H9 (cell line): Measurements from ENCODE around the gene FBXO17. TPM values are rescaled to one million over a fixed set of nuclear protein-coding genes. Genes with fewer than 3 reads are reported as not detected.

ENCODE experiments used
- DNase-seq: peaks from one replicate; pipeline ENCODE4 v3.0.0-alpha.2; 2017
- H2AFZ ChIP-seq: one replicate; pipeline ENCODE4 v1.6.1; 2013; ENCODE audit warnings: mild to moderate bottlenecking, low read length, control low read depth, moderate library complexity
- H2AK5ac ChIP-seq: 2 replicates; pipeline ENCODE4 v1.6.1; 2013; ENCODE audit warnings: low read length, control low read depth, mixed read lengths; ENCODE audit not compliant: insufficient read length
- H2BK120ac ChIP-seq: one replicate; pipeline ENCODE4 v1.6.1; 2013; ENCODE audit warnings: low read depth, mild to moderate bottlenecking, low read length, control low read depth, inconsistent platforms; ENCODE audit not compliant: poor library complexity, severe bottlenecking
- H2BK12ac ChIP-seq: 2 replicates; pipeline ENCODE4 v1.6.1; 2013; ENCODE audit warnings: low read length, control low read depth, mixed read lengths, low read depth; ENCODE audit not compliant: insufficient read length
- H2BK15ac ChIP-seq: 2 replicates; pipeline ENCODE4 v1.6.1; 2013; ENCODE audit warnings: low read depth, low read length, control low read depth
- H2BK20ac ChIP-seq: one replicate; pipeline ENCODE4 v1.6.1; 2013; ENCODE audit warnings: low read depth, mild to moderate bottlenecking, low read length, control low read depth, inconsistent platforms; ENCODE audit not compliant: poor library complexity, severe bottlenecking
- H2BK5ac ChIP-seq: 2 replicates; pipeline ENCODE4 v1.6.1; 2013; ENCODE audit warnings: low read length, control low read depth, mixed read lengths; ENCODE audit not compliant: insufficient read length
- H3K14ac ChIP-seq: 2 replicates; pipeline ENCODE4 v1.6.1; 2013; ENCODE audit warnings: low read length, control low read depth; ENCODE audit not compliant: insufficient read depth
- H3K18ac ChIP-seq: 2 replicates; pipeline ENCODE4 v1.6.1; 2013; ENCODE audit warnings: low read depth, mild to moderate bottlenecking, mixed read lengths, low read length, control low read depth; ENCODE audit not compliant: insufficient read length
- H3K23ac ChIP-seq: 2 replicates; pipeline ENCODE4 v1.6.1; 2013; ENCODE audit warnings: low read length, control low read depth, mixed read lengths, low read depth; ENCODE audit not compliant: insufficient read length
- H3K23me2 ChIP-seq: 2 replicates; pipeline ENCODE4 v1.6.1; 2013; ENCODE audit warnings: low read depth, mild to moderate bottlenecking, mixed read lengths, low read length, control low read depth; ENCODE audit not compliant: insufficient read length, poor library complexity, severe bottlenecking
- H3K27ac ChIP-seq: 2 replicates; pipeline ENCODE4 v1.5.1; 2013; ENCODE audit warnings: low read length, control low read depth, mixed read lengths, low read depth; ENCODE audit not compliant: insufficient read length
- H3K27me3 ChIP-seq: 2 replicates; pipeline ENCODE4 v1.6.1; 2013; ENCODE audit warnings: low read length, control low read depth, inconsistent platforms; ENCODE audit not compliant: insufficient read depth
- H3K4ac ChIP-seq: 2 replicates; pipeline ENCODE4 v1.6.1; 2013; ENCODE audit warnings: low read depth, mild to moderate bottlenecking, control low read depth, inconsistent platforms, low read length, moderate library complexity
- H3K4me1 ChIP-seq: 2 replicates; pipeline ENCODE4 v1.6.1; 2013; ENCODE audit warnings: low read length, control low read depth, inconsistent platforms; ENCODE audit not compliant: insufficient read depth
- H3K4me2 ChIP-seq: 2 replicates; pipeline ENCODE4 v1.6.1; 2013; ENCODE audit warnings: low read length, control low read depth, mixed read lengths; ENCODE audit not compliant: insufficient read length, insufficient read depth
- H3K56ac ChIP-seq: 2 replicates; pipeline ENCODE4 v1.6.1; 2013; ENCODE audit warnings: low read depth, mild to moderate bottlenecking, mixed read lengths, low read length, control low read depth; ENCODE audit not compliant: insufficient read length
- H3K79me1 ChIP-seq: 2 replicates; pipeline ENCODE4 v1.6.1; 2013; ENCODE audit warnings: low read depth, mild to moderate bottlenecking, moderate library complexity, low read length, control low read depth, inconsistent platforms; ENCODE audit not compliant: insufficient read depth, poor library complexity, severe bottlenecking
- H3K79me2 ChIP-seq: 2 replicates; pipeline ENCODE4 v1.6.1; 2013; ENCODE audit warnings: low read length, control low read depth, inconsistent platforms; ENCODE audit not compliant: insufficient read depth
- H3K9ac ChIP-seq: 2 replicates; pipeline ENCODE4 v1.6.1; 2013; ENCODE audit warnings: low read length, control low read depth, mixed read lengths; ENCODE audit not compliant: insufficient read length; ENCODE audit errors: extremely low read depth
- H3K9me3 ChIP-seq: one replicate; pipeline ENCODE4 v1.6.1; 2013; ENCODE audit warnings: low read depth, low read length, inconsistent platforms; ENCODE audit not compliant: control insufficient read depth
- H3T11ph ChIP-seq: one replicate; pipeline ENCODE4 v1.6.1; 2013; ENCODE audit warnings: mild to moderate bottlenecking, low read length, control low read depth, inconsistent platforms
- H4K20me1 ChIP-seq: one replicate; pipeline ENCODE4 v1.6.1; 2013; ENCODE audit not compliant: control insufficient read depth, insufficient read length, insufficient read depth
- H4K5ac ChIP-seq: 2 replicates; pipeline ENCODE4 v1.6.1; 2013; ENCODE audit warnings: low read depth, mild to moderate bottlenecking, mixed read lengths, low read length, control low read depth; ENCODE audit not compliant: insufficient read length
- H4K8ac ChIP-seq: replicated peaks from 2 replicates; pipeline ENCODE4 v1.6.1; 2013; ENCODE audit warnings: low read length, control low read depth, mixed read lengths, low read depth; ENCODE audit not compliant: insufficient read length
- H4K91ac ChIP-seq: 2 replicates; pipeline ENCODE4 v1.6.1; 2013; ENCODE audit warnings: low read depth, mild to moderate bottlenecking, moderate library complexity, mixed read lengths, low read length, control low read depth; ENCODE audit not compliant: insufficient read length
- H3K27ac Mint-ChIP-seq, 3 experiments: 2 replicates in 2 of 3; 3 replicates in 1 of 3; pipeline ENCODE4 v1.8.0; 2020 to 2021; ENCODE audit warnings: mixed read lengths in 3 of 3, mild to moderate bottlenecking in 1 of 3, moderate library complexity in 1 of 3
- H3K27me3 Mint-ChIP-seq: 2 replicates; pipeline ENCODE4 v1.8.0; 2021; ENCODE audit warnings: low read depth, mild to moderate bottlenecking, moderate library complexity, mixed read lengths
- H3K36me3 Mint-ChIP-seq, 3 experiments: 2 replicates in 2 of 3; 3 replicates in 1 of 3; pipeline ENCODE4 v1.8.0; 2020 to 2021; ENCODE audit warnings: low read depth in 3 of 3, mixed read lengths in 3 of 3; ENCODE audit not compliant: insufficient read depth in 1 of 3
- H3K4me1 Mint-ChIP-seq, 2 experiments: 2 replicates each; pipeline ENCODE4 v1.8.0; 2020; ENCODE audit warnings: mixed read lengths in 2 of 2
- H3K4me3 Mint-ChIP-seq, 2 experiments: 2 replicates in 1 of 2; 3 replicates in 1 of 2; pipeline ENCODE4 v1.8.0; 2020 to 2021; ENCODE audit warnings: mild to moderate bottlenecking in 2 of 2, mixed read lengths in 2 of 2, moderate library complexity in 1 of 2
- H3K9me3 Mint-ChIP-seq, 2 experiments: 2 replicates in 1 of 2; 3 replicates in 1 of 2; pipeline ENCODE4 v1.8.0; 2020; ENCODE audit warnings: mild to moderate bottlenecking in 2 of 2, mixed read lengths in 2 of 2, moderate library complexity in 1 of 2
- CTCF ChIP-seq: fragments of 200-600 bp; sonication (generic); conservative IDR thresholded peaks from 3 replicates; pipeline ENCODE4 v1.8.0; 2021; ENCODE audit warnings: antibody characterized with exemption, mild to moderate bottlenecking
- WGBS: extraction: QIAGEN DNeasy Blood & Tissue Kit; methylation state at CpG from one replicate; pipeline ENCODE4 v1.1.7; 2013; ENCODE audit warnings: missing lambda C conversion rate, low lambda C conversion rate, mixed read lengths; ENCODE audit not compliant: insufficient read length; ENCODE audit errors: extremely low coverage; 5-methylcytosine and 5-hydroxymethylcytosine counted together
- total RNA-seq: library from RNA; stranded (reverse); gene quantifications from 2 replicates; pipeline ENCODE4 v1.2.1, GENCODE V29; 2021

The FBXO17 gene
- total RNA-seq, 1 experiment from 2014 or later = 25.5 TPM

GRCh38 chr19:39003796-39004195 lies 28.3 kb upstream of the FBXO17 start:
- H2AK5ac ChIP-seq = no peak overlapping the region
- H2BK15ac ChIP-seq = no peak overlapping the region
- no peak overlapping the region for H3K14ac ChIP-seq
- Mint-ChIP-seq H3K9me3 (no peaks in the 10 kb centered on the region; a peak in 1 of 5 replicates), H3K4me1 (peaks cover 4% of the 10 kb centered on the region in 2 experiments), H3K4me3 (no peak overlapping the region), H3K27ac (no peak overlapping the region), H3K27me3 (peaks cover 2% of the 10 kb centered on the region), H3K36me3 (no peaks in the 10 kb centered on the region)
- no peak overlapping the region for H3K27ac ChIP-seq
- no peaks in the 10 kb centered on the region for H3K9me3 ChIP-seq
- no peak overlapping the region for H3T11ph ChIP-seq
- no peaks in the 10 kb centered on the region for H3K79me1 ChIP-seq
- no peak overlapping the region for H3K23ac ChIP-seq
- H3K9ac ChIP-seq = no peak overlapping the region
- H3K4ac ChIP-seq = no peak overlapping the region
- no peak overlapping the region for H4K5ac ChIP-seq
- no peak overlapping the region for H4K8ac ChIP-seq
- no peak overlapping the region for H2BK12ac ChIP-seq
- H4K91ac ChIP-seq = no peak overlapping the region
- H3K79me2 ChIP-seq = no peaks in the 10 kb centered on the region; the same call in 1 of the 2 replicates
- H3K4me2 ChIP-seq = no peak overlapping the region
- WGBS = no CpG with 5 or more reads among the region's 4 CpGs
- no peak for DNase-seq
- no peak overlapping the region for H3K56ac ChIP-seq
- H2BK120ac ChIP-seq = no peak overlapping the region
- H3K23me2 ChIP-seq = no peaks in the 10 kb centered on the region
- no peaks in the 10 kb centered on the region for H3K27me3 ChIP-seq
- no peak overlapping the region for H2BK20ac ChIP-seq
- no peak overlapping the region for H3K18ac ChIP-seq
- H3K4me1 ChIP-seq = no peaks in the 10 kb centered on the region
- H4K20me1 ChIP-seq = no peaks in the 10 kb centered on the region
- H2AFZ ChIP-seq = no peak overlapping the region
- no peak overlapping the region for H2BK5ac ChIP-seq
- TF ChIP-seq CTCF = no peak
